ENCODE measurements around the gene AP1S3.

DNA sequence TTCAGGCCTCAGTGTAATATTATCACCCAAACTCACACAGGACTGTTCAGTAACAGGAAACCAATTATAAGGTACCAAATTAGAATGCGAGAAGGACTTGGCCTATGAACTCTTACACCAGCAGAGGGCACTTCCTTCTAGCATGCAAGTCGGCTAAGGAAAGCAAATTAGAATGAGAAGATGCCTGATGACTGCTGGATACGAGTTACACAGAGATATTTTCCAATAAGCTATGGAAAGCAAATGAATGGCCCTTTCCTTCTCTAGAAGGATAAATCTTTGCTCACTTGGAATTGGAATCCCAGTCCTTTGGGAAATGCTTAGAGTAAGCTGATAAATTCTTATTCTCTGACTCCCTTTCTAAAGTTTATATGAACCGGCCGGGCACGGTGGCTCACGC is 109.8 kb downstream of the AP1S3 start:
- no peak for TF ChIP-seq HDGF (IDR thresholded peaks at IDR 0.05; ENCODE audit: borderline replicate concordance)
- no peak for TF ChIP-seq L3MBTL2 (conservative IDR thresholded peaks at IDR 0.05)
- no peak for TF ChIP-seq ZNF384 (IDR thresholded peaks at IDR 0.05)
- TF ChIP-seq FOXM1 (IDR thresholded peaks at IDR 0.05; ENCODE audit: borderline replicate concordance), result no peak
- no peak for TF ChIP-seq SUZ12 (IDR thresholded peaks at IDR 0.05)
- TF ChIP-seq SP1 (IDR thresholded peaks at IDR 0.05), result no peak

Data from HEK293T (cell line).